HEK293 (cell line): ENCODE results near the gene LRRC74A.
"Not testable (repeated sequence)": the region's sequence is repeated elsewhere in the genome, so short reads cannot be mapped to it uniquely, and the experiment has no call there.

Experiments
- CTCF ChIA-PET: fragments of 350-600 bp; formaldehyde crosslinking; extraction: SDS; loops from one replicate; lab custom pipeline; 2021; ENCODE audit warnings: antibody characterized with exemption; lab: Yijun Ruan, JAX
- POLR2A ChIA-PET: fragments of 300-600 bp; formaldehyde crosslinking; extraction: SDS; loops from one replicate; lab custom pipeline; 2020; ENCODE audit warnings: antibody characterized with exemption, inconsistent platforms; lab: Yijun Ruan, JAX
- H3K27ac ChIP-seq: fragments of 200-500 bp; sonication (Bioruptor generic); 2 replicates; pipeline ENCODE4 v1.5.1; 2014; ENCODE audit warnings: low read depth, low read length, control low read depth, inconsistent platforms; ENCODE audit errors: extremely low read depth
- H3K36me3 ChIP-seq, 2 experiments: fragments of 200-500 bp in 1 of 2; sonication (Bioruptor generic) in 1 of 2; 1 replicate in 1 of 2; 2 replicates in 1 of 2; pipeline ENCODE4 v1.5.1; 2014 to 2017; ENCODE audit warnings: inconsistent platforms in 2 of 2, low read length in 2 of 2; ENCODE audit not compliant: control insufficient read depth in 2 of 2, insufficient read depth in 1 of 2
- H3K4me1 ChIP-seq: fragments of 200-500 bp; sonication (Bioruptor generic); 2 replicates; pipeline ENCODE4 v1.5.1; 2014; ENCODE audit warnings: mild to moderate bottlenecking, low read length, inconsistent platforms; ENCODE audit not compliant: control insufficient read depth, insufficient read depth
- H3K4me3 ChIP-seq: 2 replicates; pipeline ENCODE4 v1.5.1; 2011; ENCODE audit warnings: low read depth, mild to moderate bottlenecking, control low read depth, low read length, moderate library complexity
- H3K9me3 ChIP-seq: fragments of 200-500 bp; sonication (Bioruptor generic); 2 replicates; pipeline ENCODE4 v1.5.1; 2014; ENCODE audit warnings: low read depth, low read length, inconsistent platforms; ENCODE audit not compliant: control insufficient read depth, insufficient read depth
- CTCF ChIP-seq: fragments of 450-650 bp; formaldehyde crosslinking; IDR thresholded peaks from 2 replicates; pipeline ENCODE4 v1.5.1; 2016; ENCODE audit warnings: missing biosample characterization, missing genetic modification characterization
- GLIS2 ChIP-seq: fragments of 450-650 bp; formaldehyde crosslinking; IDR thresholded peaks from 2 replicates; pipeline ENCODE4 v1.5.1; 2016; ENCODE audit warnings: missing biosample characterization, missing genetic modification characterization
- HOXC10 ChIP-seq: sonication (generic); formaldehyde crosslinking; IDR thresholded peaks from 2 replicates; pipeline ENCODE4 v1.8.1; 2023; ENCODE audit warnings: mild to moderate bottlenecking, missing genetic modification reagents
- OVOL3 ChIP-seq: fragments of 450-650 bp; formaldehyde crosslinking; IDR thresholded peaks from 2 replicates; pipeline ENCODE4 v1.5.1; 2016; ENCODE audit warnings: missing biosample characterization, missing genetic modification characterization
- ZBTB44 ChIP-seq: fragments of 450-650 bp; IDR thresholded peaks from 2 replicates; pipeline ENCODE4 v1.5.1; 2018; ENCODE audit warnings: missing biosample characterization, mild to moderate bottlenecking, missing genetic modification characterization
- ZIC2 ChIP-seq: fragments of 450-650 bp; formaldehyde crosslinking; IDR thresholded peaks from 2 replicates; pipeline ENCODE4 v1.5.1; 2016; ENCODE audit warnings: missing biosample characterization, missing genetic modification characterization
- ZNF112 ChIP-seq: fragments of 450-650 bp; formaldehyde crosslinking; IDR thresholded peaks from 2 replicates; pipeline ENCODE4 v1.5.0; 2017; ENCODE audit warnings: missing biosample characterization, missing genetic modification characterization
- ZNF121 ChIP-seq: fragments of 450-650 bp; formaldehyde crosslinking; IDR thresholded peaks from 2 replicates; pipeline ENCODE4 v1.5.1; 2016; ENCODE audit warnings: missing biosample characterization, missing genetic modification characterization
- ZNF133 ChIP-seq: fragments of 450-650 bp; formaldehyde crosslinking; IDR thresholded peaks from 2 replicates; pipeline ENCODE4 v1.5.1; 2016; ENCODE audit warnings: missing biosample characterization, missing genetic modification characterization
- ZNF146 ChIP-seq: fragments of 450-650 bp; formaldehyde crosslinking; IDR thresholded peaks from 2 replicates; pipeline ENCODE4 v1.5.1; 2016; ENCODE audit warnings: missing biosample characterization, missing genetic modification characterization
- ZNF169 ChIP-seq: fragments of 450-650 bp; formaldehyde crosslinking; IDR thresholded peaks from 2 replicates; pipeline ENCODE4 v1.5.1; 2016; ENCODE audit warnings: missing biosample characterization, missing genetic modification characterization
- ZNF292 ChIP-seq: fragments of 450-650 bp; formaldehyde crosslinking; IDR thresholded peaks from 2 replicates; pipeline ENCODE4 v1.5.1; 2016; ENCODE audit warnings: low read depth, missing biosample characterization, missing genetic modification characterization, borderline replicate concordance
- ZNF521 ChIP-seq: fragments of 450-650 bp; formaldehyde crosslinking; IDR thresholded peaks from 2 replicates; pipeline ENCODE4 v1.5.1; 2017; ENCODE audit warnings: missing biosample characterization, mild to moderate bottlenecking, missing genetic modification characterization
- ZNF549 ChIP-seq: fragments of 450-650 bp; IDR thresholded peaks from 2 replicates; pipeline ENCODE4 v1.5.1; 2018; ENCODE audit warnings: missing biosample characterization, missing genetic modification characterization, mild to moderate bottlenecking, inconsistent platforms, moderate library complexity
- ZSCAN30 ChIP-seq: fragments of 450-650 bp; IDR thresholded peaks from 2 replicates; pipeline ENCODE4 v1.5.1; 2018; ENCODE audit warnings: missing biosample characterization, mild to moderate bottlenecking, missing genetic modification characterization, moderate library complexity

LRRC74A gene

GRCh38 chr14:76914533-76915081, 88.4 kb downstream of the LRRC74A start:
- peak; percentile 62 for TF ChIP-seq ZIC2
- TF ChIP-seq ZNF121 (tag by site-specific recombination): 0 out of 2 replicates have a peak, but pooled peaks have one; percentile 50
- H3K9me3 ChIP-seq, H3K36me3 ChIP-seq, H3K4me3 ChIP-seq, POLR2A ChIA-PET: not testable (repeated sequence)
- CTCF ChIA-PET: interaction anchor here (0.6 to 7.5 kb wide), 13 partner anchors 27 to 176 kb away, joined by 3 to 83 read pairs (median 4); no protein-coding TSS in a partner anchor
- Histone ChIP-seq H3K4me1 (peaks cover 24% of the 10 kb centered on the region), H3K27ac (peak overlapping the region; percentile 6; the same call in 1 of the 2 replicates)

- POLR2A ChIA-PET: no interaction called here
- Histone ChIP-seq H3K36me3 (no peaks in the 10 kb centered on the region), H3K9me3 (no peaks in the 10 kb centered on the region), H3K4me3 (no peak overlapping the region), H3K27ac (no peak overlapping the region), H3K4me1 (peaks cover 32% of the 10 kb centered on the region)
- CTCF ChIA-PET: interaction anchor here (0.5 to 7.5 kb wide), 26 partner anchors 12 to 347 kb away, joined by 3 to 83 read pairs (median 6); no protein-coding TSS in a partner anchor
- TF ChIP-seq ZNF521 (tag by site-specific recombination) (no peak), ZNF133 (tag by site-specific recombination) (no peak), GLIS2 (tag by site-specific recombination) (no peak), HOXC10 (no peak), ZBTB44 (no peak)
Measured at GRCh38 chr14:76916040-76916715, 90.0 kb downstream of the LRRC74A start.

- ChIA-PET POLR2A (interaction anchor here (2.9 kb wide), 1 partner anchor 45 kb away, joined by 10 read pairs; no protein-coding TSS in a partner anchor), CTCF (interaction anchor here (0.6 to 4.9 kb wide), 33 partner anchors 8 to 1689 kb away, joined by 3 to 60 read pairs (median 6); no protein-coding TSS in a partner anchor)
- Histone ChIP-seq H3K36me3 (no peaks in the 10 kb centered on the region), H3K4me1 (peaks cover 32% of the 10 kb centered on the region), H3K9me3 (no peaks in the 10 kb centered on the region), H3K4me3 (no peak overlapping the region), H3K27ac (no peak overlapping the region; the same call in 1 of the 2 replicates)
- TF ChIP-seq ZNF169 (tag by site-specific recombination) (no peak), ZSCAN30 (tag by site-specific recombination) (0 out of 2 replicates have a peak, but pooled peaks have one; percentile 53), ZNF549 (tag by site-specific recombination) (no peak), ZNF146 (no peak), OVOL3 (tag by site-specific recombination) (no peak), ZNF112 (tag by site-specific recombination) (no peak), CTCF (peak; percentile 54), ZNF292 (tag by site-specific recombination) (no peak)
Measured at GRCh38 chr14:76917158-76917596, 91.0 kb downstream of the LRRC74A start.
